ENCODE measurements around the gene CAMKMT.

GRCh38 chr2:44680424-44680971 is 318.8 kb downstream of the CAMKMT start:
- TF ChIP-seq CREB1 (IDR thresholded peaks at IDR 0.05) (no peak), CREB1 (CRISPR knock-in tag; IDR thresholded peaks at IDR 0.05) (no peak), SMC3 (conservative IDR thresholded peaks at IDR 0.05; ENCODE audit: insufficient read depth, low read depth, low read length) (no peak), ZBED1 (IDR thresholded peaks at IDR 0.05) (no peak), POLR3G (IDR thresholded peaks at IDR 0.05; ENCODE audit: extremely low read depth, insufficient read length, insufficient replicate concordance) (no peak), DNMT1 (IDR thresholded peaks at IDR 0.05) (no peak), SMARCC2 (IDR thresholded peaks at IDR 0.05; ENCODE audit: low read depth) (no peak), NFE2L1 (tag; IDR thresholded peaks at IDR 0.05; ENCODE audit: borderline replicate concordance, low read depth) (no peak), NFIC (IDR thresholded peaks at IDR 0.05) (no peak), ETV6 (IDR thresholded peaks at IDR 0.05; ENCODE audit: borderline replicate concordance in 1 of 2, low read depth in 2 of 2, low read length in 1 of 2) (no peak), ETV6 (CRISPR knock-in tag; IDR thresholded peaks at IDR 0.05; ENCODE audit: borderline replicate concordance) (no peak), RFX5 (IDR thresholded peaks at IDR 0.05; ENCODE audit: low read depth, low read length) (no peak), MAZ (CRISPR knock-in tag; conservative IDR thresholded peaks at IDR 0.05 in 1 of 2, IDR thresholded peaks at IDR 0.05 in 1 of 2) (no peak)
